Caco-2 (cell line): ENCODE measurements around the gene SIGLEC15. TPM values are rescaled to one million over a fixed set of nuclear protein-coding genes. Genes with fewer than 3 reads are reported as not detected.
A peak's percentile ranks its signal among the peaks of the same experiment; 100 is the strongest.

Experiments
- BruUV-seq: library from RNA; stranded (reverse); fragments of 400-500 nt; replicated peaks from 2 replicates; lab custom pipeline; 2021; lab: Mats Ljungman, UMichigan
- CTCF ChIA-PET: fragments of 300-600 bp; sonication (Branson Sonifier 250); formaldehyde crosslinking; loops from one replicate; lab custom pipeline; 2022; ENCODE audit warnings: antibody characterized with exemption; lab: Charles Lee
- POLR2A ChIA-PET: fragments of 300-600 bp; sonication (Branson Sonifier 250); formaldehyde crosslinking; loops from one replicate; lab custom pipeline; 2022; ENCODE audit warnings: antibody characterized with exemption; lab: Charles Lee
- DNase-seq, 2 experiments: peaks; one replicate each; pipeline versions ENCODE4 v3.0.0 to v3.0.0-alpha.2; 2020 to 2022
- H3K27me3 ChIP-seq: replicated peaks from 2 replicates; pipeline ENCODE4 v1.6.0; 2011; ENCODE audit warnings: low read length; ENCODE audit not compliant: control insufficient read depth, insufficient read depth
- H3K36me3 ChIP-seq: 2 replicates; pipeline ENCODE4 v1.5.1; 2011; ENCODE audit warnings: low read length; ENCODE audit not compliant: control insufficient read depth, insufficient read depth
- H3K4me1 ChIP-seq: fragments of 250-450 bp; sonication (Bioruptor Pico); 2 replicates; pipeline ENCODE4 v1.5.1; 2020; ENCODE audit warnings: mild to moderate bottlenecking
- H3K4me3 ChIP-seq: 2 replicates; pipeline ENCODE4 v1.5.1; 2011; ENCODE audit warnings: low read depth, mild to moderate bottlenecking, control low read depth, low read length
- H3K9me3 ChIP-seq: fragments of 250-450 bp; sonication (Bioruptor Pico); 2 replicates; pipeline ENCODE4 v1.5.1; 2020; ENCODE audit warnings: mild to moderate bottlenecking, moderate library complexity
- H3K27ac Mint-ChIP-seq: one replicate; pipeline ENCODE4 v1.8.0; 2022; ENCODE audit warnings: mixed read lengths; ENCODE audit not compliant: unreplicated experiment
- H3K27me3 Mint-ChIP-seq: one replicate; pipeline ENCODE4 v1.8.0; 2022; ENCODE audit warnings: mixed read lengths; ENCODE audit not compliant: insufficient read depth, unreplicated experiment
- H3K36me3 Mint-ChIP-seq: one replicate; pipeline ENCODE4 v1.8.0; 2022; ENCODE audit warnings: mild to moderate bottlenecking, mixed read lengths; ENCODE audit not compliant: insufficient read depth, unreplicated experiment
- H3K4me1 Mint-ChIP-seq: one replicate; pipeline ENCODE4 v1.8.0; 2022; ENCODE audit warnings: low read depth, mixed read lengths; ENCODE audit not compliant: unreplicated experiment
- H3K4me3 Mint-ChIP-seq: one replicate; pipeline ENCODE4 v1.8.0; 2022; ENCODE audit warnings: mild to moderate bottlenecking, moderate library complexity, mixed read lengths; ENCODE audit not compliant: unreplicated experiment
- H3K9me3 Mint-ChIP-seq: one replicate; pipeline ENCODE4 v1.8.0; 2022; ENCODE audit warnings: mixed read lengths; ENCODE audit not compliant: unreplicated experiment
- intact Hi-C: fragments of 100-400 bp; cut with micrococcal nuclease; formaldehyde crosslinking; loops from one replicate; pipeline ENCODE4 v1.10.0; 2022; ENCODE audit not compliant: unreplicated experiment
- total RNA-seq: library from RNA; stranded (reverse); gene quantifications from 2 replicates; pipeline ENCODE4 v1.2.3, GENCODE V29; 2022
- TF ChIP-seq, protein P1 (sequence below), 2 experiments: fragments of 200-600 bp in 1 of 2; IDR thresholded peaks; 1 replicate in 1 of 2; 2 replicates in 1 of 2; pipeline versions ENCODE4 v1.5.1 to v1.8.0; 2011 to 2022; ENCODE audit warnings: antibody characterized with exemption in 1 of 2, control low read depth in 1 of 2, inconsistent platforms in 1 of 2, low read depth in 1 of 2, low read length in 1 of 2, mild to moderate bottlenecking in 1 of 2, moderate library complexity in 1 of 2; ENCODE audit not compliant: insufficient read depth in 1 of 2, severe bottlenecking in 1 of 2, unreplicated experiment in 1 of 2

SIGLEC15 gene
- total RNA-seq, 1 experiment from 2014 or later, result not detected

DNA sequence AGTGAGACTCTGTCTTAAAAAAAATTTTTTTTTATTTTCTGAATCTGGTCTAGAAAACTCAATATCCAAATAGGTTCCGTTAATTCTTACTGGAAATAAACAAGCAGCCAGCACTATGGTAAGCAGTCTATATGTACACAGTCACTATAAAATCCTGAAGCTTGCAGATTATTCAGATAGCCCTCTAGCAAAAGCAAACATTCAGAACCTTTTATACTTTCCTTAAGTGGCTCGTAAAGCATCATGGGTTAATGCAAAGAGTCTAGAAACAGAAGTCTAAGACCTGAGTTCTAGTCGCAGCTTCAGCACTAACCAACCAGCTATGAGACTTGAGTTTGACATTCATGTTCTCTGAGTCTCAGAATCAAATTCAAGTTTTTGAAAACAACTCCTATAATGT lies 51.9 kb downstream of the SIGLEC15 start:
- TF ChIP-seq, protein P1, sequence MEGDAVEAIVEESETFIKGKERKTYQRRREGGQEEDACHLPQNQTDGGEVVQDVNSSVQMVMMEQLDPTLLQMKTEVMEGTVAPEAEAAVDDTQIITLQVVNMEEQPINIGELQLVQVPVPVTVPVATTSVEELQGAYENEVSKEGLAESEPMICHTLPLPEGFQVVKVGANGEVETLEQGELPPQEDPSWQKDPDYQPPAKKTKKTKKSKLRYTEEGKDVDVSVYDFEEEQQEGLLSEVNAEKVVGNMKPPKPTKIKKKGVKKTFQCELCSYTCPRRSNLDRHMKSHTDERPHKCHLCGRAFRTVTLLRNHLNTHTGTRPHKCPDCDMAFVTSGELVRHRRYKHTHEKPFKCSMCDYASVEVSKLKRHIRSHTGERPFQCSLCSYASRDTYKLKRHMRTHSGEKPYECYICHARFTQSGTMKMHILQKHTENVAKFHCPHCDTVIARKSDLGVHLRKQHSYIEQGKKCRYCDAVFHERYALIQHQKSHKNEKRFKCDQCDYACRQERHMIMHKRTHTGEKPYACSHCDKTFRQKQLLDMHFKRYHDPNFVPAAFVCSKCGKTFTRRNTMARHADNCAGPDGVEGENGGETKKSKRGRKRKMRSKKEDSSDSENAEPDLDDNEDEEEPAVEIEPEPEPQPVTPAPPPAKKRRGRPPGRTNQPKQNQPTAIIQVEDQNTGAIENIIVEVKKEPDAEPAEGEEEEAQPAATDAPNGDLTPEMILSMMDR (IDR thresholded peaks at IDR 0.05; ENCODE audit: insufficient read depth in 1 of 2, low read depth in 1 of 2, low read length in 1 of 2, severe bottlenecking in 1 of 2, unreplicated experiment in 1 of 2), result no peak

DNA sequence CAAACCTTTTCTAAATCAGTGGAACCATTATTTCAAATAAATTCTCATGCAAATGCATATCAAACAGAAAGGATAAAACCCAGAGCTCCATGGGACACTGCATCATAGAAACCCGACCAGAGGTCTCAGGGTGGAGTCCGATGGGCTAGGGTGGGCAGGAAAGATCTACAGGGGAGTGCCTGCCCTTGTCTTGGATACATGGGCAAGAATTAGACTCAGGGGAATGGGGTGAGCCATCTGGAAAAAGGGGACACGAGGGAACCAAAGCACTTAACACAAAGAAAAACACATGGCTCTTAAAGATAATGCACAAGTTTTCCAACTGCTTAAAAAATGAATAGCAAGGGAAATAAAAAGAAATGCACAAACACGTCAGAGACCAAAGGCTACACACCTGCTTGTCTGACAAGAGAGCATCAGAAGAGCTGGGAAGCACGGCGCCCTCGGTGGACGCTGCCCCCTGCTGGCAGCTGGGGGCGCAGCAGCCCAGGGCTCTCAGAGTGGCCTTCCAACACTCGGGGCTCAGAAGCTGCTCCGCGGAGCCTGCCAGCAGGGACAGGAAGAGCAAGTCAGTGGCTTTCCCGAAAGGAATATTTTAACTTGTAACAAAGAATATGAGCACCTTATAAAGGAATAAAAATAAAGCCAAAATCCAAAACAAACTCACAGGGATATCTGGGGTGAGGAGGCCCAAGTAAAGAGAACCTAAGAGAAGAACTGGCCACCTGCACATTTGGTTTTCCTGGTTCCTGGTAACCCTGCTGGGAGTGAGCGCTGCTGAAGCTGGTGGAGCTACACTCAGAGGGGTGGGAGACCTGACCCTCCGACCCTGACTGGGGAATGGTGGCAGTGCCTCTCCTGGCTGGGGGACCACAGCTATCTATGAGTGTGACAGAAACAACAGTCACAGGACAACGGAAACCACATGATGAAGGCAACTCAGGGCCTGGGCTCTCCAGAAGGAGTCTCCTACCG lies 54.5 kb downstream of the SIGLEC15 start:
- no peak overlapping the region for H3K27ac Mint-ChIP-seq
- no peak overlapping the region for H3K4me3 Mint-ChIP-seq
- H3K4me1 Mint-ChIP-seq, result no peaks in the 10 kb centered on the region
- Histone ChIP-seq H3K36me3 (no peaks in the 10 kb centered on the region), H3K4me1 (no peaks in the 10 kb centered on the region), H3K27me3 (no peaks in the 10 kb centered on the region), H3K4me3 (no peak overlapping the region), H3K9me3 (no peaks in the 10 kb centered on the region)
- ChIA-PET POLR2A (no interaction called here), CTCF (interaction anchor here (0.6 to 1.7 kb wide), 6 partner anchors 30 to 218 kb away, joined by 3 to 6 read pairs (median 4); no protein-coding TSS in a partner anchor)
- intact Hi-C loops, result loop anchor here (1.0 kb wide), 2 partner anchors 157 to 189 kb away; no protein-coding TSS in a partner anchor
- BruUV-seq, result no TSS peak
- H3K36me3 Mint-ChIP-seq, result peaks cover 5% of the 10 kb centered on the region
- H3K9me3 Mint-ChIP-seq, result no peaks in the 10 kb centered on the region
- TF ChIP-seq, protein P1 (IDR thresholded peaks at IDR 0.05; ENCODE audit: insufficient read depth in 1 of 2, low read depth in 1 of 2, low read length in 1 of 2, severe bottlenecking in 1 of 2, unreplicated experiment in 1 of 2), result peak; percentile 81
- peak; percentile 36 to 64 for DNase-seq
- no peaks in the 10 kb centered on the region for H3K27me3 Mint-ChIP-seq

More for the DNA sequence above, 51.9 kb downstream of the SIGLEC15 start:
- Mint-ChIP-seq H3K27ac (no peak overlapping the region), H3K27me3 (no peaks in the 10 kb centered on the region), H3K36me3 (peaks cover 5% of the 10 kb centered on the region), H3K4me3 (no peak overlapping the region), H3K4me1 (no peaks in the 10 kb centered on the region), H3K9me3 (no peaks in the 10 kb centered on the region)
- no peaks in the 10 kb centered on the region for H3K9me3 ChIP-seq
- H3K4me1 ChIP-seq, result no peaks in the 10 kb centered on the region
- H3K4me3 ChIP-seq, result no peak overlapping the region
- BruUV-seq, result no TSS peak
- intact Hi-C loops, result no loop called here
- no peaks in the 10 kb centered on the region for H3K36me3 ChIP-seq
- no peaks in the 10 kb centered on the region for H3K27me3 ChIP-seq
- no peak for DNase-seq
- POLR2A ChIA-PET, result no interaction called here
- CTCF ChIA-PET, result no interaction called here

DNA sequence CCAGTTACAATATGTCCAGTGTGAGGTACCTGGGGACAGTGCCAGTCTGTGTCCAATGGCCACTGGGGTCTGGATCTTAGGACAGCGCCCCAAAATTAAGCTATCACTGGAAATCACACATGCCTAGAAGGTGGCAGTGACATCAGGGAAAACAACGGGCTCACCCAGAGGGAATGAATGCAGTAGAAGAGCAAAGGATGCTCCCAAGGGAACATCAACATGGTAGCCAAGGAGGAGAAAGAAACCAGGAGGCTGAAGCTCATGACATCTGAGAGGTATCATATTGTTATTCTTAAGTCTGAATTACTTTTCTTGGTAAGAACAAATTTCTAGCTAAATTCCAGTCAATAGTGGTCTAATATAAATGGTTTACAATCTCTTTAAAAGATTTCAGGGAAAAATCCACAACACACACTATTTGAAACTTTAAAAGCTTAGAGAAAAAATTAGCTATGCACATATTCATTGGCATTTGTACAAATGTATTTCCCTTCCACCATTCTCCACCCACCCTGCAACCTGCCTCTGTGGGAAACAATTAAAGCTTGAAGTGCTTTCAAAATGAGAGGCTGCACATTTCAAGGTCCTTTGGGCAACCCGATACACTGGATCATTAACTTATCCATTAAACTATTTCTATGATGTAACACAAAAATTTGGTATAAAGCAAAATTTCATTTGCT lies 55.5 kb downstream of the SIGLEC15 start:
- Histone ChIP-seq H3K9me3 (no peaks in the 10 kb centered on the region), H3K27me3 (no peaks in the 10 kb centered on the region), H3K4me3 (no peak overlapping the region), H3K36me3 (no peaks in the 10 kb centered on the region), H3K4me1 (no peaks in the 10 kb centered on the region)
- no peak overlapping the region for H3K4me3 Mint-ChIP-seq
- peaks cover 5% of the 10 kb centered on the region for H3K36me3 Mint-ChIP-seq
- no TSS peak for BruUV-seq
- ChIA-PET CTCF (no interaction called here), POLR2A (no interaction called here)
- H3K9me3 Mint-ChIP-seq, result no peaks in the 10 kb centered on the region
- H3K27me3 Mint-ChIP-seq, result no peaks in the 10 kb centered on the region
- intact Hi-C loops, result loop anchor here (1.0 kb wide), 2 partner anchors 158 to 190 kb away; no protein-coding TSS in a partner anchor
- H3K4me1 Mint-ChIP-seq, result no peaks in the 10 kb centered on the region
- H3K27ac Mint-ChIP-seq, result no peak overlapping the region
- DNase-seq, result no peak
- TF ChIP-seq, protein P1 (IDR thresholded peaks at IDR 0.05; ENCODE audit: insufficient read depth in 1 of 2, low read depth in 1 of 2, low read length in 1 of 2, severe bottlenecking in 1 of 2, unreplicated experiment in 1 of 2), result no peak
